Activated T-cell treated with anti-CD3 and anti-CD28 coated beads, Interleukin-2, amount 50 U/mL, for 72 hours (primary cell): ENCODE results near the gene CD47. TPM values are rescaled to one million over a fixed set of nuclear protein-coding genes. Genes with fewer than 3 reads are reported as not detected.

Experiments
- ATAC-seq, 2 donors: fragments of 150-1000 bp; cut with Tn5 transposase; replicated peaks in 1 of 2; 2 replicates each; pipeline ENCODE4 v1.10.0; 2021; ENCODE audit warnings: moderate library complexity in 2 of 2, mild to moderate bottlenecking in 1 of 2
- DNase-seq, 2 donors: peaks; one replicate each; pipeline ENCODE4 v3.0.0; 2021 to 2022; ENCODE audit warnings: mixed read lengths in 1 of 2
- H3K27ac Mint-ChIP-seq: one replicate; pipeline ENCODE4 v1.8.0; 2022; ENCODE audit warnings: mild to moderate bottlenecking, moderate library complexity, mixed read lengths
- H3K27me3 Mint-ChIP-seq: one replicate; pipeline ENCODE4 v1.8.0; 2022; ENCODE audit warnings: low read depth, mixed read lengths
- H3K36me3 Mint-ChIP-seq, 2 donors: one replicate each; pipeline ENCODE4 v1.8.0; 2022; ENCODE audit warnings: mixed read lengths in 2 of 2, mild to moderate bottlenecking in 1 of 2; ENCODE audit not compliant: insufficient read depth in 2 of 2
- H3K4me1 Mint-ChIP-seq: one replicate; pipeline ENCODE4 v1.8.0; 2022; ENCODE audit warnings: low read depth, mixed read lengths
- H3K4me3 Mint-ChIP-seq, 2 donors: one replicate each; pipeline ENCODE4 v1.8.0; 2022; ENCODE audit warnings: mild to moderate bottlenecking in 2 of 2, mixed read lengths in 2 of 2, moderate library complexity in 2 of 2
- H3K9me3 Mint-ChIP-seq, 2 donors: one replicate each; pipeline ENCODE4 v1.8.0; 2022; ENCODE audit warnings: mixed read lengths in 2 of 2
- total RNA-seq, 2 donors: library from RNA; stranded (reverse); gene quantifications; one replicate each; pipeline ENCODE4 v1.2.3, GENCODE V29; 2022

Gene CD47
- total RNA-seq, 2 donors from 2014 or later: 139 to 153 TPM

- H3K9me3 Mint-ChIP-seq: peaks cover 2 to 3% of the 10 kb centered on the region in 2 donors
- no peak overlapping the region for H3K4me3 Mint-ChIP-seq
- H3K4me1 Mint-ChIP-seq: no peaks in the 10 kb centered on the region
- H3K27ac Mint-ChIP-seq: no peak overlapping the region
- ATAC-seq: no peak
- peaks cover 5 to 13% of the 10 kb centered on the region in 2 donors for H3K36me3 Mint-ChIP-seq
- H3K27me3 Mint-ChIP-seq: no peaks in the 10 kb centered on the region
- no peak for DNase-seq
These were observed 66.5 kb downstream of the CD47 start for GRCh38 chr3:108024146-108024850.

GRCh38 chr3:108022256-108023150 is 68.3 kb downstream of the CD47 start:
- peaks cover 0 to 7% of the 10 kb centered on the region in 2 donors for H3K36me3 Mint-ChIP-seq

GRCh38 chr3:108021533-108021932 is 69.3 kb downstream of the CD47 start:
- Mint-ChIP-seq H3K27me3 (peaks cover 17% of the 10 kb centered on the region), H3K4me1 (no peaks in the 10 kb centered on the region), H3K4me3 (no peak overlapping the region), H3K9me3 (no peaks in the 10 kb centered on the region), H3K27ac (no peak overlapping the region), H3K36me3 (no peaks in the 10 kb centered on the region)
- DNase-seq (no peak), ATAC-seq (no peak)

More at GRCh38 chr3:108022256-108023150, 68.3 kb downstream of the CD47 start:
- H3K27me3 Mint-ChIP-seq: peaks cover 13% of the 10 kb centered on the region
- ATAC-seq: no peak
- H3K9me3 Mint-ChIP-seq: no peaks in the 10 kb centered on the region
- H3K4me3 Mint-ChIP-seq: no peak overlapping the region
- H3K4me1 Mint-ChIP-seq: no peaks in the 10 kb centered on the region
- H3K27ac Mint-ChIP-seq: no peak overlapping the region
- no peak for DNase-seq

GRCh38 chr3:108021131-108021530 is 69.7 kb downstream of the CD47 start:
- Mint-ChIP-seq H3K36me3 (no peaks in the 10 kb centered on the region), H3K9me3 (no peaks in the 10 kb centered on the region), H3K4me3 (no peak overlapping the region), H3K27me3 (peaks cover 20% of the 10 kb centered on the region), H3K27ac (no peak overlapping the region), H3K4me1 (no peaks in the 10 kb centered on the region)
- ATAC-seq (no peak), DNase-seq (no peak)

GRCh38 chr3:108018552-108018951 is 72.3 kb downstream of the CD47 start:
- no peaks in the 10 kb centered on the region for H3K4me1 Mint-ChIP-seq
- no peaks in the 10 kb centered on the region for H3K9me3 Mint-ChIP-seq
- ATAC-seq: no peak
- H3K27ac Mint-ChIP-seq: no peak overlapping the region
- H3K27me3 Mint-ChIP-seq: peaks cover 20% of the 10 kb centered on the region
- no peaks in the 10 kb centered on the region for H3K36me3 Mint-ChIP-seq
- DNase-seq: no peak
- no peak overlapping the region for H3K4me3 Mint-ChIP-seq

GRCh38 chr3:108017587-108017986 is 73.2 kb downstream of the CD47 start:
- Mint-ChIP-seq H3K27me3 (peaks cover 20% of the 10 kb centered on the region), H3K4me3 (no peak overlapping the region), H3K27ac (no peak overlapping the region), H3K4me1 (no peaks in the 10 kb centered on the region), H3K36me3 (no peaks in the 10 kb centered on the region), H3K9me3 (no peaks in the 10 kb centered on the region)
- DNase-seq: no peak
- no peak for ATAC-seq

GRCh38 chr3:108014943-108015342 is 75.9 kb downstream of the CD47 start:
- Mint-ChIP-seq H3K27ac (no peak overlapping the region), H3K36me3 (no peaks in the 10 kb centered on the region), H3K27me3 (peaks cover 20% of the 10 kb centered on the region), H3K9me3 (no peaks in the 10 kb centered on the region), H3K4me1 (no peaks in the 10 kb centered on the region), H3K4me3 (no peak overlapping the region)
- DNase-seq: no peak
- ATAC-seq: no peak

- Mint-ChIP-seq H3K27me3 (peaks cover 12% of the 10 kb centered on the region), H3K27ac (no peak overlapping the region), H3K9me3 (no peaks in the 10 kb centered on the region), H3K4me3 (no peak overlapping the region), H3K4me1 (peaks cover 7% of the 10 kb centered on the region), H3K36me3 (no peaks in the 10 kb centered on the region)
- DNase-seq (no peak), ATAC-seq (no peak)
These were observed 77.4 kb downstream of the CD47 start for GRCh38 chr3:108013141-108014055.

- peaks cover 15% of the 10 kb centered on the region for H3K27me3 Mint-ChIP-seq
- DNase-seq (no peak), ATAC-seq (no peak)
- H3K4me1 Mint-ChIP-seq: peaks cover 7% of the 10 kb centered on the region
- H3K36me3 Mint-ChIP-seq: no peaks in the 10 kb centered on the region
- H3K27ac Mint-ChIP-seq: no peak overlapping the region
- no peak overlapping the region for H3K4me3 Mint-ChIP-seq
- no peaks in the 10 kb centered on the region for H3K9me3 Mint-ChIP-seq
These were observed 78.5 kb downstream of the CD47 start for GRCh38 chr3:108012304-108012703.

GRCh38 chr3:108011616-108012015 is 79.2 kb downstream of the CD47 start:
- ATAC-seq (no peak), DNase-seq (no peak)
- H3K27ac Mint-ChIP-seq: no peak overlapping the region
- H3K4me3 Mint-ChIP-seq: no peak overlapping the region
- peaks cover 18% of the 10 kb centered on the region for H3K27me3 Mint-ChIP-seq
- H3K4me1 Mint-ChIP-seq: peaks cover 7% of the 10 kb centered on the region
- no peaks in the 10 kb centered on the region for H3K9me3 Mint-ChIP-seq
- no peaks in the 10 kb centered on the region for H3K36me3 Mint-ChIP-seq

- H3K27ac Mint-ChIP-seq: peak overlapping the region; percentile 52
- H3K36me3 Mint-ChIP-seq: no peaks in the 10 kb centered on the region
- peaks cover 24% of the 10 kb centered on the region for H3K27me3 Mint-ChIP-seq
- no peaks in the 10 kb centered on the region for H3K9me3 Mint-ChIP-seq
- DNase-seq (no peak), ATAC-seq (no peak)
- peaks cover 7% of the 10 kb centered on the region for H3K4me1 Mint-ChIP-seq
- H3K4me3 Mint-ChIP-seq: no peak overlapping the region
These were observed 81.7 kb downstream of the CD47 start for GRCh38 chr3:108008931-108009639.

GRCh38 chr3:108008106-108008505 is 82.7 kb downstream of the CD47 start:
- Mint-ChIP-seq H3K27ac (no peak overlapping the region), H3K36me3 (no peaks in the 10 kb centered on the region), H3K27me3 (peaks cover 24% of the 10 kb centered on the region), H3K4me1 (peaks cover 7% of the 10 kb centered on the region), H3K4me3 (no peak overlapping the region), H3K9me3 (no peaks in the 10 kb centered on the region)
- DNase-seq (no peak), ATAC-seq (no peak)
